GM19463 (cell line): ENCODE data around the gene TBCD.

ENCODE experiments used
- ATAC-seq: cut with Tn5 transposase; IDR thresholded peaks from one replicate; pipeline ENCODE4 v1.9.1; 2021; ENCODE audit warnings: mild to moderate bottlenecking, moderate library complexity; ENCODE audit not compliant: unreplicated experiment

Gene TBCD

GRCh38 chr17:82932518-82933310 is 180.8 kb downstream of the TBCD start:
- no peak for ATAC-seq

GRCh38 chr17:82933911-82934310 is 182.0 kb downstream of the TBCD start:
- ATAC-seq, result no peak

- ATAC-seq, result no peak
These were observed 184.3 kb downstream of the TBCD start for GRCh38 chr17:82935966-82936767.

DNA sequence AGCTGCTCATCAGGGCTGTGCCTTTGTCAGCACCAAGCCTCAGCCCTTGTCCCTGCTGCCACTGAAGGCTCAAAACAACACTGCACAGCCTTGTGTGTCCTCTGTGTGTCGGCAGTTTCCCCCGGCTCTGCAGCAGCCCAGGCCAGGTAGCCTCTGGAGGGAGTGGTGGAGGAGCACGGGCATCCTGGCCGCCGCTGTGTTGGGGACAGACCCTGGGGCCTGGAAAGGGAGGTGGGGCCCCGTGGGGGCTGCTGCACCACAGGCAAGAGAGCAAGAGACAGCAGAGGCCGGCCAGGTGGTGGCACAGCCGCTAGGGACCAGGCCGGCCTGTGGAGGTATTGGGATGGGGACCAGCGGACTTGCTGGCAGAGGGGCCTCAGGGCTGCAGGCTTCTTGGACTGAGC is 184.9 kb downstream of the TBCD start:
- ATAC-seq, result no peak

DNA sequence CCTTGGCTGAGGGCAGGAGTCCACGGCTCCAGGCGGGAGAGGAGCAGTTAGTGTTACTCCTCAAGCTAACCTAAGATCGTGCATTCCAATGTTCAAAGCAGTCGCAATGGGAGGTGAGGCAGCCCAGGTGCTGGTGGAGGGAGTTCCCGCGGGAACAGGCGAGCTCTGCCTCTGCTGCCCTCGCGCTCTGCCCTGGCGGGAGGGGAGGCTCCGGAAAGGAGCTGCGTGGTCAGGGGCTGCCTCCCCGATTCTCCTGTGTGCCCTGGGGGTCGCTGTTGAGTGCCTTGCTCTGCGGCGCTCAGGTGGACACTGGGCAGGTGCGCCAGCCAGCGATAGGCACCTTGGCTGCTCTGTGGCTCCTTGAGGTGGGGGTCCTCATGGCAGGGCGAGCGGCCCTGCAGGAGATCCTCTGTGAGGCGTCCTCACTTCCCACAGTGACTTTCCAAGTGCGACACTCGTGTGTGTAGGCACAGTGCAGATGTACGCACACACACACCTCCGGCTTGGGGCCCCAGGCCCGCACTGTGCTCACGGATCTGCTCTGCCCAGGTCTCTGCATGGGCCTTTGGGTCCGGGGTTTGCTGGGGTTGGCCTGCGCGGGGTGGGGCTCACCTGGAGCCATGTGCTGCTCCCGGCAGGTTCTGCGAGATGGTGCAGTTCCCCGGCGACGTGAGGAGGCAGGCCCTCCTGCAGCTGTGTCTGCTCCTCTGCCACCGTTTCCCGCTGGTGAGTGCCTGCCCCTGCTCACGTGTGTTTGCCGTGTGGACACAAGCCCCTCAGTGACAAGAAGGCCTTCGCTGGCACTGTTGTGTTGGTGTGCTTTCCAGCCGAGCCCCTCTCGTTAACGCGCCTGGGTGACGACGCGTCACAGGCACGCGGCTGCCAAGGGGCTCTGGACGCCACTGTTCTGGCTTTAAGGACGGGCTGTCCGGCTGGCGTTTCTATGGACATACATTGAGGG is 185.8 kb downstream of the TBCD start:
- no peak for ATAC-seq

DNA sequence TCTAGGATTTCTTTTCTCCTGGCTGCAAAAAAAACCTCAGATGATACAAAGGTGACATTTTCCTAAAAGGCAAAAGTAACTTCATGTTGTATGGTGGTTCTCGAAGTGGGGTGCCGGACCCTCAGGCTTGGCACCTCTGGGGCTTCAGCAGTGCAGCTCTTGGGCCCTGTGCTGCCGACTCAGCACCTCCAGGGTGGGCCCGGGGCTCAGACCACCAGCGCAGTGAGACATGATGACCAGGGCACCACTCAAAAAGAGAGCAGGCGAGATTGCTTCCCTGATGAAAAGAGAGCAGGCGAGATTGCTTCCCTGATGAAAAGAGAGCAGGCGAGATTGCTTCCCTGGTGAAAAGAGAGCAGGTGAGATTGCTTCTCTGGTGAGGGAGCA is 186.6 kb downstream of the TBCD start:
- ATAC-seq, result no peak

DNA sequence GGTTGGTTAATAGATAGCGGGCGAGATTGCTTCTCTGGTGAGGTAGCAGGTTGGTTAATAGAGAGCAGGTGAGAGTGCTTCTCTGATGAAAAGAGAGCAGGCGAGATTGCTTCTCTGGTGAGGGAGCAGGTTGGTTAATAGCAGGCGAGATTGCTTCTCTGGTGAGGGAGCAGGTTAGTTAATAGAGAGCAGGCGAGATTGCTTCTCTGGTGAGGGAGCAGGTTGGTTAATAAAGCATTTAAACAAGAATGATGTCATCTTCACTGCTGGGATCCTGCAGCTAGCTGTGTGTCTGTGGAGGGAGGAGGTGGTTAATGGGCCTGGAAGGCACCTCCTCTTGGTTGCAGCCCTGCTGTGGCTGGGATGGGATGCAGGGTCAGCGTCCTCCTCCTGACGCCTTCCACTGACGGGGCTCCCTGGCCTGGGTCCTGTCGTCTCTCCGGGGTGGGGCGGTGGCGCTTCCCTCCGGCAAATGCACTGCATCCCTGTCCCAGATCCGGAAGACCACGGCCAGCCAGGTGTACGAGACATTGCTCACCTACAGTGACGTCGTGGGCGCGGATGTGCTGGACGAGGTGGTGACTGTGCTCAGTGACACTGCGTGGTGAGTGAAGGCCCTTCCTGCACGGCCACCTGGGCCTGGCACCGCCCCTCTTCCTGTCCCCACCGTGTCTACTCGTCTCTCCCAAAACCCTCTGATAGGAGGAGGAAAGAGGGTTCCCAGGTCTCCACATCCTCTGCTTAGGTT is 187.2 kb downstream of the TBCD start:
- ATAC-seq, result no peak

GRCh38 chr17:82939621-82940135 is 187.8 kb downstream of the TBCD start:
- no peak for ATAC-seq

DNA sequence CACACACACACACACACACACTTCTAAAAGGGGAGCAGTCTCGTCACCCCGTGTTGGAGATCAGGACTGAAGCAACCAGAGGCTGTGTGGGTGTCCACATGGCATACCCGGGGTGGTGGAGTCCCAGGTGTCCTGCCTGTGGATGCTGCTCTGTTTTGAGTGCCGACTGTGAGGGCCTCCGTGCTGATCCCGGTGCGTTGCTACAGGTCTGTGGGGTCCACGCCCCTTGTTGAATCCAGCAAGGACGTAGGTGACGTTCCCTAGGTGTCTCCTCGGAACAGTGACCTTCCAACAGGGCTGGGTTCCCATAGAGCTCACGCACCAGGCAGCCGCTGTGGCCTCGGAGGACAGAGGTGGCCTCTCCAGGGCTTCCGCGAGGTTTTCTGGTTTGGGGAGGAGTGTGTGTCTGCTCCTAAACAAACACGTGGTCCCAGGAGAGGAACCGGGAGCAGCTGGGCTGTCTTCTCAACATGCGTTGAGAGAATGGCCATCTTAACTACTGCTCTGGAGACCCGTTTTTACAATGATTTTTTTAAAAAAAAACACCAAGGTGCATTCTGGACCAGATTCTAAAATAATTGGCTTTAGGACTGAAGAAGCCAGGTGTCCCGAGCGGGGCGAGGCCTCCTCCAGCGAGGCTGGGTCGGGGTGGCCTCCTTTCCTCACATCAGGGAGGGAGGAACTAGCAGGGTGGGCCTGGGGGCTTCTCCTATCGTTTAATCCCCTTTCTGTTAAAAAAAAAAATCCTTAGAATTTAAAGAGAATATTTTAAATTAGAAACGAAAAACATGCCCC is 188.6 kb downstream of the TBCD start:
- ATAC-seq, result no peak

- ATAC-seq, result no peak
These were observed 189.4 kb downstream of the TBCD start for GRCh38 chr17:82941021-82942001.

DNA sequence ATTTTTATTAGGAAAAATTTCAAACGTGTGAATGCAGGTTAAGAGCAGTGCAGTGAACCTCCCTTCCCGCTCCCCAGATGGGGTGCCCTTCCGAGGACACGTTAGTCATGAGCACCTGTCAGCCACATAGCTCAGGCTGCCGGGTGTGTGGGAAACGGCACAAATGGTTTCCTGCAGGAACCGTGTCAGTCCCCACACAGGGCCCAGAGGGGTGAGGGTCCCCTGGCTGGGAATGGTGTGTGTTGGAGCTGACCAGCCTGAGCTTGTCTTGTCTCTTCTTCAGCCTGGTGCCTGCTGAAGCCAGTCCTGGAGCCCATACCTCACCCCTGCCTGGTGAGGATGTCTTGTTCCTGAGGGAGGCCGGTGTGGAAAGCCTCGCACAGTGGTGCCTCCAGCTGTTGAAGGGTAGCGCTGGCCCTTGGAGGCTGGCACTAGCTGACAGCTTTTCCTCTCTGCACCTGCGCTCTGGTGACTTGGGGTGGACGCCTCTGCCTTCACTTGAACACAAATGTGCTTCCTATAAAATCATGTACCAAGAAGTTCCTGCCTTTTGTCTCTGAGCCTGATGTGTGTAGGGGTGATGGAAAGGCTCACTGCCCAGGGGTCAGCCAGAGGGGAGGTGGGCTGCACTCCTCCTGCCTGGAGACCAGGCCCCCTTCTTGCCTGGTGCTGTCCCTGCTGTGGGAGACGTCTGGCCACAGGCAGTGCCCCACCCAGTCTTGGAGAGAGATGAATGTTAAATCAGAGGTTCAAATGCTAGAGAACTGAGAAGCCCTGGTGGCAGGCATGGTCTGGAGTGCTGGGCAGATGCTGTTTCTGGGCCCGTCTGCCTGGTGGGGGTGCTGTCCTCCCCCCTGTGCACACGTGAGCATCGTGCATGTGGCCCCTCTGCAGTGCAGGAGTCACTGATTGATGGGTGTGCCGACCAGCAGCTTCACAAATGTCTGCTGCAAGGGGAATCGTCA is 190.6 kb downstream of the TBCD start:
- no peak for ATAC-seq

GRCh38 chr17:82943339-82943738 is 191.5 kb downstream of the TBCD start:
- no peak for ATAC-seq

- ATAC-seq, result no peak
These were observed 191.9 kb downstream of the TBCD start for GRCh38 chr17:82943751-82944150.

DNA sequence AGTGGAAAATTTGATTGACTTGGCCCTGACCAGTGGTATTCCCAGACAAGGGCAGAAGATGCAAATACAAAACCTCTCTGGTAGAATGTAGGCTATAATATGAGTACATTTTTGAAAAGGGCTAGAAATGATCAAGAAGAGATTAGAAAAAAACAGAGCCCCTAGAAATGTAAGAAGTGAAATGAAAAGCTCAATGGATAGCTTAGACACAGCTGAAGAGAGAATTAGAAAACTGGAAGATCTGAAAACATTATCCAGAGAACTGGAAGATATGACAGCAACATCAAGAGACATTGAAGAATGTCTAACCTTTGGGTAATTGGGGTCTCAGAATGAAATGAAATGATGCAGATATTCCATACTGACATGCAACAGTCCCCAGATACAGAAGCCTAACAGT is 193.1 kb downstream of the TBCD start:
- no peak for ATAC-seq

DNA sequence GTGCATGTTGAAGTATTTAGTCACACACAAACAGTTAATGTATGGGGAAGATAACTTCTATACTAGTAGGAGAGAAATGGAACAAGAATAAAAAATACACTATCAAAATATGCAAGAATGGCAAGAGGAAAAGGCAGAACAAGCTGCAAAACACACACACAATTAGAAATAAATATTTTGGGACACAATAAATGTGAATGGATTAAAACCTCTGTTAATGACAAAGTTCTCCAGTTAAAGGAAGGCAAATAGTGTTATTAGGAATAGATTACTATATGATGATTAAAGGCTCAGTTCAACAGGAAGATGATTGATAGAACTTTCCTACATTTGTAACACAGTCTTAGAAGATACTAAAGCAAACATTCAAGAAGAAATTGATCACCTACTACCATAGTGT is 194.2 kb downstream of the TBCD start:
- ATAC-seq, result no peak

- no peak for ATAC-seq
These were observed 195.5 kb downstream of the TBCD start for GRCh38 chr17:82947051-82947991.
